ENCODE measurements around the gene DCP1B. TPM values are rescaled to one million over a fixed set of nuclear protein-coding genes. Genes with fewer than 3 reads are reported as not detected.

The DCP1B gene
- total and polyA plus RNA-seq, 2 donors (not counting 3 experiments of a cell fraction or from before 2014, with no cell fraction given) = 11.2 to 19.8 TPM

DNA sequence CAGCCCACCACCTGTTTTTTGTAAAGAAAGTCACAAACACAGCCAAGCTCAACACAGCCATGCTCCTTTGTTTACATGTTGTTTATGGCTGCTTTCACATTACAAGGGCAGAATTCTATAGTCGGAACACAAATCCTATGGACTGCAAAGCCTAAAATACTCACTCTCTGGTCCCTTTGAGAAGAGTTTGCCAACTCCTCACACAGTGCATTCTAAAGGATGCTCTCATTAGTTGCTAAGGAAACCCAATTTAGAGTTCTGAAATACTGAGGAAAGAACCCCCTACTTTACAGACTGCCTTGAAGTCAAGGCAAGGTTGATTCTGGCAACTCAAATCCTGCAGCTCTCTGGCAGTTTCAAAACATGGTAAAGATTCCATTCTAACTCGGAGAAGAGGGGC lies 38.3 kb downstream of the DCP1B start:
- Histone ChIP-seq H3K79me2 (ENCODE audit: control insufficient read depth, insufficient read depth, low read length) (no peaks in the 10 kb centered on the region), H3K4me1 (ENCODE audit: control insufficient read depth, extremely low read depth, insufficient read depth, low read length) (no peaks in the 10 kb centered on the region), H4K20me1 (replicated peaks; ENCODE audit: control insufficient read depth, extremely low read depth, insufficient read depth, low read length) (no peaks in the 10 kb centered on the region), H3K27ac (ENCODE audit: insufficient read depth, low read depth, low read length) (no peak overlapping the region), H3K4me3 (replicated peaks in 1 of 3; ENCODE audit: insufficient read depth in 1 of 3, low read depth in 1 of 3, low read length in 3 of 3) (no peak overlapping the region), H3K4me2 (ENCODE audit: insufficient read depth, low read length) (no peak overlapping the region), H3K27me3 (ENCODE audit: control insufficient read depth in 2 of 2, insufficient read depth in 2 of 2, low read length in 2 of 2) (no peaks in the 10 kb centered on the region), H3K9ac (replicated peaks; ENCODE audit: extremely low read depth, insufficient read depth, low read length) (no peak overlapping the region), H3K36me3 (ENCODE audit: control insufficient read depth in 2 of 2, extremely low read depth in 1 of 2, insufficient read depth in 2 of 2, low read length in 2 of 2) (peaks cover 2 to 8% of the 10 kb centered on the region in 2 experiments), H3K9me1 (replicated peaks; ENCODE audit: control insufficient read depth, extremely low read depth, insufficient read depth, low read length) (no peaks in the 10 kb centered on the region), H3K9me3 (replicated peaks; ENCODE audit: control insufficient read depth, insufficient read depth, low read length) (no peaks in the 10 kb centered on the region), H2AFZ (ENCODE audit: low read depth, low read length) (no peak overlapping the region)
- BruUV-seq (replicated peaks) = no TSS peak
- TF ChIP-seq JUN (IDR thresholded peaks at IDR 0.05; ENCODE audit: borderline replicate concordance, insufficient read depth, insufficient read length, low read depth) = no peak
- TF ChIP-seq FOS (IDR thresholded peaks at IDR 0.05; ENCODE audit: borderline replicate concordance, insufficient read depth, low read length) = no peak
- no peak for TF ChIP-seq POLR2A (IDR thresholded peaks at IDR 0.05; ENCODE audit: low read depth, low read length)
- no peak for TF ChIP-seq MYC (IDR thresholded peaks at IDR 0.05; ENCODE audit: low read depth, low read length)
- TF ChIP-seq, protein P1, sequence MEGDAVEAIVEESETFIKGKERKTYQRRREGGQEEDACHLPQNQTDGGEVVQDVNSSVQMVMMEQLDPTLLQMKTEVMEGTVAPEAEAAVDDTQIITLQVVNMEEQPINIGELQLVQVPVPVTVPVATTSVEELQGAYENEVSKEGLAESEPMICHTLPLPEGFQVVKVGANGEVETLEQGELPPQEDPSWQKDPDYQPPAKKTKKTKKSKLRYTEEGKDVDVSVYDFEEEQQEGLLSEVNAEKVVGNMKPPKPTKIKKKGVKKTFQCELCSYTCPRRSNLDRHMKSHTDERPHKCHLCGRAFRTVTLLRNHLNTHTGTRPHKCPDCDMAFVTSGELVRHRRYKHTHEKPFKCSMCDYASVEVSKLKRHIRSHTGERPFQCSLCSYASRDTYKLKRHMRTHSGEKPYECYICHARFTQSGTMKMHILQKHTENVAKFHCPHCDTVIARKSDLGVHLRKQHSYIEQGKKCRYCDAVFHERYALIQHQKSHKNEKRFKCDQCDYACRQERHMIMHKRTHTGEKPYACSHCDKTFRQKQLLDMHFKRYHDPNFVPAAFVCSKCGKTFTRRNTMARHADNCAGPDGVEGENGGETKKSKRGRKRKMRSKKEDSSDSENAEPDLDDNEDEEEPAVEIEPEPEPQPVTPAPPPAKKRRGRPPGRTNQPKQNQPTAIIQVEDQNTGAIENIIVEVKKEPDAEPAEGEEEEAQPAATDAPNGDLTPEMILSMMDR (IDR thresholded peaks at IDR 0.05; ENCODE audit: extremely low read depth in 1 of 2, insufficient read depth in 1 of 2, low read depth in 1 of 2, low read length in 2 of 2) = no peak
- TF ChIP-seq GATA2 (IDR thresholded peaks at IDR 0.05; ENCODE audit: insufficient read depth, insufficient read length, low read depth, low read length) = no peak
- intact Hi-C loops (cut with micrococcal nuclease) = no loop called here
- ChIA-PET CTCF (interaction anchor here (1.0 to 1.3 kb wide), 2 partner anchors 8 to 10 kb away, joined by 3 to 6 read pairs; no protein-coding TSS in a partner anchor), POLR2A (no interaction called here)
- FAIRE-seq (no peak), DNase-seq (ENCODE audit: low read depth, low spot score) (no peak)
- dilution Hi-C loops (cut with MboI; ENCODE audit: extremely low pct_ligation_motif_present, low sequenced_read_pairs) = loop anchor here (10.0 kb wide), 1 partner anchor 59 kb away; no protein-coding TSS in a partner anchor

Data from endothelial cell of umbilical vein (primary cell).